Stimulated activated naive CD8-positive, alpha-beta T cell treated with anti-CD3 and anti-CD28 coated beads, Interleukin-15, Interleukin-2, amounts not matched to agents 100 ng/mL and 50 ng/mL, for 24 hours (primary cell): Measurements from ENCODE around the gene ENAM.
A peak's percentile ranks its signal among the peaks of the same experiment; 100 is the strongest.
"Not testable (repeated sequence)": the region's sequence is repeated elsewhere in the genome, so short reads cannot be mapped to it uniquely, and the experiment has no call there.

Experiments used
- H3K27ac Mint-ChIP-seq: one replicate; pipeline ENCODE4 v1.8.0; 2021; ENCODE audit warnings: mild to moderate bottlenecking, mixed read lengths
- H3K27me3 Mint-ChIP-seq: one replicate; pipeline ENCODE4 v1.8.0; 2021; ENCODE audit warnings: mixed read lengths
- H3K36me3 Mint-ChIP-seq: one replicate; pipeline ENCODE4 v1.8.0; 2021; ENCODE audit warnings: low read depth, mixed read lengths
- H3K4me1 Mint-ChIP-seq: one replicate; pipeline ENCODE4 v1.8.0; 2021; ENCODE audit warnings: low read depth, mixed read lengths
- H3K4me3 Mint-ChIP-seq: one replicate; pipeline ENCODE4 v1.8.0; 2021; ENCODE audit warnings: mild to moderate bottlenecking, mixed read lengths
- H3K9me3 Mint-ChIP-seq: one replicate; pipeline ENCODE4 v1.8.0; 2021; ENCODE audit warnings: mixed read lengths

ENAM gene

DNA sequence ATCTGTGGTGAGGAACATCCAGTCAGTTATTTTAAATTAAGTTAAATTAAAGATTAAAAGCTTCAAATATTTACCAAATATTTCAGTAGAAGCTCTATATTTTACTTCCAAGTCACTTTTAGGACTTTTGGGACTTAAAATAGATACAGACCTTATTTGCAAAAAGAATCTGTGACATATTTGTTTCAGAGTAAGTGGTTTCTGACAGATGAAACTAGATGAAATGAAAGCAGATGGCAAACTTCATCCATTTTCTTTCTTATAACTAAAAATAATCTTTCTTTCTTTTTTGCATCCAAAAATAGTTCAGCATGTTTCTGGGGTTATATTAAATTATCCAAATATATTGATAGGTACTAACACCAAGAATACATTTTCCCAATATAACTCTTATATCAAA, 53.2 kb downstream of the ENAM start:
- Mint-ChIP-seq H3K27ac (no peak overlapping the region), H3K27me3 (no peaks in the 10 kb centered on the region), H3K9me3 (no peaks in the 10 kb centered on the region), H3K36me3 (no peaks in the 10 kb centered on the region), H3K4me3 (no peak overlapping the region), H3K4me1 (peaks cover 32% of the 10 kb centered on the region)

DNA sequence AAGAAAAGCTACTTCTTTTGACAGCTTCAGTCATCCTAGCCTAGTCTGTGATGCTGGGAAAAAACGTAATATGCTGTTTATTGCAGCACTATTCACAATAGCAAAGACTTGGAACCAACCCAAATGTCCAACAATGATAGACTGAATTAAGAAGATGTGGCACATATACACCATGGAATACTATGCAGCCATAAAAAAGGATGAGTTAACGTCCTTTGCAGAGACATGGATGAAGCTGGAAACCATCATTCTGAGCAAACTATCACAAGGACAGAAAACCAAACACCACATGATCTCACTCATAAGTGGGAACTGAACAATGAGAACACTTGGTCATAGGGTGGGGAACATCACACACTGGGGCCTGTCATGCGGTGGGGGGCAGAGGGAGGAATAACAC, 53.6 kb downstream of the ENAM start:
- H3K27me3 Mint-ChIP-seq, H3K27ac Mint-ChIP-seq, H3K36me3 Mint-ChIP-seq, H3K9me3 Mint-ChIP-seq, H3K4me3 Mint-ChIP-seq: not testable (repeated sequence)
- H3K4me1 Mint-ChIP-seq: peaks cover 27% of the 10 kb centered on the region

DNA sequence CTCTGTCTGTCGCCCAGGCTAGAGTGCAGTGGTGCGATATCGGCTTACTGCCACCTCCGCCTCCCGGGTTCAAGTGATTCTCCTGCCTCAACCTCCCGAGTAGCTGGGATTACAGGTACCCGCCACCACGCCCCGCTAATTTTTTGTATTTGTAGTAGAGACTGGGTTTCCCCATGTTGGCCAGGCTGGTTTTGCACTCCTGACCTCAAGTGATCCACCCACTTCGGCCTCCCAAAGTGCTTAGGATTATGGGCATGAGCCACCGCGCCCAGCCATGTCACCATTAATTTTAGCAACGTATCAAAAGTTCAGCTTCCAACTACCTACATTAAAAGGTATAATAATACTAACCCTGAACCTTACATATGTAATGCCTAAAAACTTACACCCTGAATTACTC, 58.8 kb downstream of the ENAM start:
- Mint-ChIP-seq H3K9me3 (no peaks in the 10 kb centered on the region), H3K27me3 (no peaks in the 10 kb centered on the region), H3K36me3 (peaks cover 37% of the 10 kb centered on the region), H3K4me1 (peaks cover 47% of the 10 kb centered on the region), H3K27ac (peak overlapping the region; percentile 99), H3K4me3 (peak overlapping the region; percentile 99)

DNA sequence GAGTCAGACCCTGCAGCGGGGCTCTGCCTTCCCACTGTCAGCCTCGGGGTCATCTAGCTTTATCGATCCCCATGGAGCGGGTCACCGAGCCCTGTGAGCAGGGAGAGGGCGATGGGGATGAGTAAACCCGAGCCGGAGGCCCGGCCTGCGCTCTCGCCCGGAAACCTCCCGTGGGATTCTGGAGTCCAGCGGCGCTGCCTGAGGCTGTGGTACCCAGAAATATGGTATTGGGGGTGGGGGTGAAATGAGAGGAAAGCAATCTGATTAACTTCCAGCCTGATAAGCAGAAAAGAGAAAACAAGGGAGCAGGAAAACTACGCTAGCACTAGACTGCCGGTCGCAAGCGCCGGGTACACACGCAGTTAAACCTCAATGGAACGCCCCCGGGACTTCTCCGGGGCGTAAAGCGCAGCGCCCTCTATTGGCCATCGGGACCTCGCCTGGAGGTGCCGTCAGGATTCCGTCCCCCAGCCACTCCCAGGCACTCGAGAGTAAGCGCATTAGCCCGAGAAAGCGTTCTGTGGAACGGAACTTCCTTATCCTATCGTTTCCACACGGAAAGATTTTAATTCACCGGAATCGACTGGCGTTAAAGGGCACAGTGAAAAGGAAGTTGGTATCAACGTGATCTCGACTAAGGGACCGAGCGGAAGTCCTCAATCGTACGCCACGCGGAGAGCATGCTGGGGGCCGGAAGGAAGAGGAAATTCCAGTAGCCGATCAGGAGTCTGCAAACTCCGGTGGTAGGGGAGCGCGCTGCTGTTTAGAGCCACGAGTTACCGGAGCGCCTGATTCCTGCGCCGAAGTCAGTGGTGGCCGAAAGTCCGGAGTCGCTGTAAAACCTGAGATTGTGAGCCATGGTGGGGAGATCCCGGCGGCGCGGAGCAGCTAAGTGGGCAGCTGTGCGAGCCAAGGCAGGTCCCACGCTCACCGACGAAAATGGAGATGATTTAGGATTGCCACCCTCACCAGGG, 59.6 kb downstream of the ENAM start, which contains the start of gene UTP3:
Gene UTP3 (plus strand): TSS at position 712 of the 974 bp plus-strand sequence. CDS start 146 bp downstream, at position 858.
- peak within 1 kb of the TSS; percentile 99 for H3K27ac Mint-ChIP-seq

DNA sequence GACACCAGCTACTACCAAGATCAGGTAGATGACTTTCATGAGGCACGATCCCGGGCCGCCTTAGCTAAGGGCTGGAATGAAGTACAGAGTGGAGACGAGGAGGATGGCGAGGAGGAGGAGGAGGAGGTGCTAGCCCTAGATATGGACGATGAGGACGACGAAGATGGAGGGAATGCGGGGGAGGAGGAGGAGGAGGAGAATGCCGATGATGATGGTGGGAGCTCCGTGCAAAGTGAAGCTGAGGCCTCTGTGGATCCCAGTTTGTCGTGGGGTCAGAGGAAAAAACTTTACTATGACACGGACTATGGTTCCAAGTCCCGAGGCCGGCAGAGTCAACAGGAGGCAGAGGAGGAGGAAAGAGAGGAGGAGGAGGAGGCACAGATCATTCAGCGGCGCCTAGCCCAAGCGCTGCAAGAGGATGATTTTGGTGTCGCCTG, 60.3 kb downstream of the ENAM start:
- Mint-ChIP-seq H3K4me3 (peak overlapping the region; percentile 99), H3K27me3 (no peaks in the 10 kb centered on the region), H3K27ac (peak overlapping the region; percentile 99), H3K9me3 (no peaks in the 10 kb centered on the region), H3K4me1 (peaks cover 47% of the 10 kb centered on the region), H3K36me3 (peaks cover 43% of the 10 kb centered on the region)

More for the DNA sequence above, 59.6 kb downstream of the ENAM start, which contains the start of gene UTP3:
- Mint-ChIP-seq H3K4me3 (peak within 1 kb of the TSS; percentile 99), H3K36me3 (peaks cover 40% of the 10 kb centered on the region), H3K9me3 (no peaks in the 10 kb centered on the region), H3K27me3 (no peaks in the 10 kb centered on the region), H3K4me1 (peaks cover 47% of the 10 kb centered on the region)

DNA sequence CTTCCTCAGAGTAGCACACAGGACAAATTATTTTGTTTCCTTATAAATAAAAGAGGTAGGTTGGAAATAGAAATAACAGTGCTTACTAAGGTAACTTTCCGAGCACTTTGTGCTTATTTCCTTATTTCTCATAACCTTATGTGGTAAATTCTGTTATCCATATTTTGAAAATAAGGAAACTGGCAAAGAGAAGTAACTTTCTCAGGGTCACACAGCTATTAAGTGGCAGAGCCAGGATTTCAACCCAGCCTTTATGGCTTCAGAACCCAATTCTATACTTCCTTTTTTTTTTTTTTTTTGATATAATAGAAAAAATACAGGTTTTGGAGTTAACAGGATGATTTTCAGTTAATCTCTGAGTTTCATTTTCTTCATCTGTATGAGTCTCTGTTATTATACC, 63.1 kb downstream of the ENAM start:
- Mint-ChIP-seq H3K27ac (no peak overlapping the region), H3K36me3 (peaks cover 43% of the 10 kb centered on the region), H3K27me3 (no peaks in the 10 kb centered on the region), H3K4me1 (peaks cover 47% of the 10 kb centered on the region), H3K4me3 (peak overlapping the region; percentile 99), H3K9me3 (no peaks in the 10 kb centered on the region)

DNA sequence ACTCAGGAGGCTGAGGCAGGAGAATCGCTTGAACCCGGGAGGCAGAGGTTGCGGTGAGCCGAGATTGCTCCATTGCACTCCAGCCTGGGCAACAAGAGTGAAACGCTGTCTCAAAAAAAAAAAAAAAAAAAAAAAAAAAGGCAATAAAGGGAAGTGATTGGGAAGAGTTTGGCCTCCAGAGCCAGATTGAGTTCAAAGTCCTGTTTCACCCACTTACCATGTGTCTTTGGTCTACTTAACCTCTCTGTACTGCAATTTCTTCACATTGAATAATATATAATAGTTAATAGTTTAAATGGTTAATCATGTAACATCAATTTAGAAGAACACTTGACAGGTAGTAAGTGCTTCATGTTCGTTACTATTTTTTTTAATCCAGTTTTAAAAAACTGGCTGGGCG, 66.1 kb downstream of the ENAM start:
- peaks cover 24% of the 10 kb centered on the region for H3K4me1 Mint-ChIP-seq
- not testable (repeated sequence) for H3K4me3 Mint-ChIP-seq, H3K9me3 Mint-ChIP-seq, H3K27me3 Mint-ChIP-seq, H3K27ac Mint-ChIP-seq
- H3K36me3 Mint-ChIP-seq: peaks cover 29% of the 10 kb centered on the region
